Omental fat pad (tissue), 4 donors: ENCODE measurements around the gene ST3GAL3. TPM values are rescaled to one million over a fixed set of nuclear protein-coding genes. Genes with fewer than 3 reads are reported as not detected.
A peak's percentile ranks its signal among the peaks of the same experiment; 100 is the strongest.

ENCODE experiments used
- ATAC-seq: fragments of 150-250 bp; one replicate; pipeline ENCODE4 v1.9.1; 2016; ENCODE audit warnings: mild to moderate bottlenecking, moderate library complexity; ENCODE audit not compliant: low FRiP score
- DNase-seq: peaks from one replicate; pipeline ENCODE4 v3.0.0-alpha.2; 2019; ENCODE audit warnings: low spot score
- CTCF ChIP-seq, 3 donors: fragments of 450-650 bp; IDR thresholded peaks; one replicate each; pipeline ENCODE4 v1.5.1; 2016 to 2017; ENCODE audit warnings: antibody characterized with exemption in 3 of 3, mild to moderate bottlenecking in 3 of 3, moderate library complexity in 2 of 3
- total RNA-seq, 4 donors: library from RNA; depleted of rRNA; stranded (reverse); fragments of >200 nt; gene quantifications; one replicate each; pipeline ENCODE4 v1.1.0, GENCODE V29; 2016

Gene ST3GAL3
- total RNA-seq, 4 donors from 2014 or later = 13.4 to 23.9 (median 20.1) TPM

- ATAC-seq (no peak), DNase-seq (no peak)
- no peak for TF ChIP-seq CTCF (IDR thresholded peaks at IDR 0.05)
These were observed 269.6 kb downstream of the ST3GAL3 start for GRCh38 chr1:43976890-43977289.

GRCh38 chr1:43977376-43978263 lies 270.3 kb downstream of the ST3GAL3 start:
- TF ChIP-seq CTCF (IDR thresholded peaks at IDR 0.05) = no peak
- ATAC-seq (no peak), DNase-seq (no peak)

GRCh38 chr1:43978264-43978550 lies 270.9 kb downstream of the ST3GAL3 start:
- no peak for ATAC-seq
- no peak for DNase-seq
- no peak for TF ChIP-seq CTCF (IDR thresholded peaks at IDR 0.05)

GRCh38 chr1:43978551-43979260 lies 271.4 kb downstream of the ST3GAL3 start, which contains the start of gene B4GALT2:
Gene B4GALT2 (plus strand): TSS chr1:43979210. CDS start chr1:43981161, 1,951 bp downstream.
- ATAC-seq (peak; percentile 19), DNase-seq (no peak)
- TF ChIP-seq CTCF (IDR thresholded peaks at IDR 0.05) = no peak

GRCh38 chr1:43979261-43979527 lies 271.9 kb downstream of the ST3GAL3 start:
- no peak for ATAC-seq
- DNase-seq = no peak
- no peak for TF ChIP-seq CTCF (IDR thresholded peaks at IDR 0.05)

GRCh38 chr1:43979528-43980254 lies 272.4 kb downstream of the ST3GAL3 start:
- TF ChIP-seq CTCF (IDR thresholded peaks at IDR 0.05) = no peak
- peak; percentile 61 for ATAC-seq
- no peak for DNase-seq
